ENCODE data around the gene ITPR2.
"Not testable (repeated sequence)": the region's sequence is repeated elsewhere in the genome, so short reads cannot be mapped to it uniquely, and the experiment has no call there.

Gene ITPR2

DNA sequence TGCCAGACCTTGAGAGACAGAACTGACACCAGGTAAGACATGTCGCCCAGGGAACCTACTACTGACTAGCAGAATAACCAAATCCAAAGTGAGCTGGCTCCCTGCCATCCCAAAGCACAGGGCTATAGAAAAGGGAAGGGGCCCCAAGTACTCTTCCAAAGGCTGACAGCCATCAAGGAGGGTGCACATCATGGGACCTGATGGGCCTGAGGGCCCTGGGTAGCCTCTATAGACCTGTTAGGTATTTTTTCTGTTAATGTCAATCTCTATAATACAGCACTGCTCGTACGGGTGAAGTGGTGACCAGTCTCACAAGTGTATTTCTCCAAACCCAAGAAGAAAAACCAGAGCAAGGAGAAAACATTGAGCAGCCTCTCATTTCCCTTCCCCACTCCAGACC is 171.6 kb downstream of the ITPR2 start:
- Histone ChIP-seq H3K36me3 (ENCODE audit: insufficient read depth, low read length) (peaks cover 25% of the 10 kb centered on the region), H3K9ac (ENCODE audit: low read length) (no peak overlapping the region), H3K27ac (ENCODE audit: low read depth, low read length) (no peak overlapping the region), H3K4me3 (ENCODE audit: low read depth in 1 of 2, low read length in 2 of 2) (no peak overlapping the region), H3K4me1 (ENCODE audit: insufficient read depth, low read length) (peaks cover 16% of the 10 kb centered on the region), H3K27me3 (ENCODE audit: control insufficient read depth in 1 of 2, insufficient read depth in 2 of 2, low read length in 2 of 2) (no peaks in the 10 kb centered on the region), H3K9me3 (ENCODE audit: low read length) (no peaks in the 10 kb centered on the region)

- H3K27ac ChIP-seq (ENCODE audit: low read depth, low read length), result no peak overlapping the region
- no peak overlapping the region for H3K9ac ChIP-seq (ENCODE audit: low read length)
- H3K36me3 ChIP-seq (ENCODE audit: insufficient read depth, low read length), result peaks cover 28% of the 10 kb centered on the region
- no peaks in the 10 kb centered on the region for H3K27me3 ChIP-seq (ENCODE audit: control insufficient read depth in 1 of 2, insufficient read depth in 2 of 2, low read length in 2 of 2)
- peaks cover 16% of the 10 kb centered on the region for H3K4me1 ChIP-seq (ENCODE audit: insufficient read depth, low read length)
- no peaks in the 10 kb centered on the region for H3K9me3 ChIP-seq (ENCODE audit: low read length)
- no peak overlapping the region for H3K4me3 ChIP-seq (ENCODE audit: low read depth in 1 of 2, low read length in 2 of 2)
Observed at GRCh38 chr12:26659930-26660329, 173.1 kb downstream of the ITPR2 start.

- Histone ChIP-seq H3K4me1 (ENCODE audit: insufficient read depth, low read length) (peaks cover 16% of the 10 kb centered on the region), H3K27me3 (ENCODE audit: control insufficient read depth in 1 of 2, insufficient read depth in 2 of 2, low read length in 2 of 2) (no peaks in the 10 kb centered on the region), H3K9ac (ENCODE audit: low read length) (no peak overlapping the region), H3K27ac (ENCODE audit: low read depth, low read length) (no peak overlapping the region), H3K9me3 (ENCODE audit: low read length) (no peaks in the 10 kb centered on the region), H3K4me3 (ENCODE audit: low read depth in 1 of 2, low read length in 2 of 2) (no peak overlapping the region), H3K36me3 (ENCODE audit: insufficient read depth, low read length) (peaks cover 33% of the 10 kb centered on the region)
Observed at GRCh38 chr12:26658991-26659390, 174.0 kb downstream of the ITPR2 start.

- H3K9ac ChIP-seq (ENCODE audit: low read length), result no peak overlapping the region
- H3K4me1 ChIP-seq (ENCODE audit: insufficient read depth, low read length), result peaks cover 9% of the 10 kb centered on the region
- H3K9me3 ChIP-seq (ENCODE audit: low read length), result no peaks in the 10 kb centered on the region
- H3K27ac ChIP-seq (ENCODE audit: low read depth, low read length), result no peak overlapping the region
- peaks cover 26% of the 10 kb centered on the region for H3K36me3 ChIP-seq (ENCODE audit: insufficient read depth, low read length)
- no peaks in the 10 kb centered on the region for H3K27me3 ChIP-seq (ENCODE audit: control insufficient read depth in 1 of 2, insufficient read depth in 2 of 2, low read length in 2 of 2)
- no peak overlapping the region for H3K4me3 ChIP-seq (ENCODE audit: low read depth in 1 of 2, low read length in 2 of 2)
Observed at GRCh38 chr12:26654623-26655022, 178.4 kb downstream of the ITPR2 start.

DNA sequence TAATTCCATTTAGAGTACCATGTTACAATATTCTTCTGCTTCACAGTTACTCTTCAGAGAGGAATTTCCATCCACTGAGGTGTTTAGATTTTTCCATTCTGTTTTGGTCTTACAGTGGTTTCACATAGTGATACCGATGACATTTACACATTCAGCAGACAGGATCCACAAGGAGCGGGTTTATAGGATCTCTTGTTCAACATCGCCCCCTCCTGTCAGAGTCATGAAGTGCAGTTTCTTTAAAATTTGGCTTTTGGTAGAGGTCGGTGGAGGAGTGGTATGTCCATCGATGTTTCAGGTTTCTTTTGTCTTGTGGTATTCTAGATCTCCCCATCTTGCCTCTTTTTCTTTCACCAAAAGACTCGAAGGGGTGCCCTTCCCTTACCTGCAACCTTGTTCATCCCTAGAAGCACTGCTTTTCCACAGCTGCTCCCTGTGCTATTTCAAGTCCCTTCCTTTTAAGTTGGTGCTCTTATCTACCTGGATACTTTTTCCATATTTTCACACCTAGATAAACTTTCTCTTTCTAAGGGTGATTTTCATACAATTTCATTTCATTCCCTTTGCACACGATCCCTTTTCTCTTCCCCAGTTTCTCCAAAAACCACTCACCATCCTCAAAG is 181.3 kb downstream of the ITPR2 start:
- H3K27me3 ChIP-seq (ENCODE audit: control insufficient read depth in 1 of 2, insufficient read depth in 2 of 2, low read length in 2 of 2), result no peaks in the 10 kb centered on the region
- H3K9me3 ChIP-seq (ENCODE audit: low read length), result no peaks in the 10 kb centered on the region
- H3K36me3 ChIP-seq (ENCODE audit: insufficient read depth, low read length), result peaks cover 15% of the 10 kb centered on the region
- no peak overlapping the region for H3K4me3 ChIP-seq (ENCODE audit: low read depth in 1 of 2, low read length in 2 of 2)
- no peak overlapping the region for H3K9ac ChIP-seq (ENCODE audit: low read length)
- peaks cover 9% of the 10 kb centered on the region for H3K4me1 ChIP-seq (ENCODE audit: insufficient read depth, low read length)
- H3K27ac ChIP-seq (ENCODE audit: low read depth, low read length), result no peak overlapping the region

- H3K36me3 ChIP-seq (ENCODE audit: insufficient read depth, low read length), result peaks cover 10% of the 10 kb centered on the region
- no peak overlapping the region for H3K4me3 ChIP-seq (ENCODE audit: low read depth in 1 of 2, low read length in 2 of 2)
- no peak overlapping the region for H3K27ac ChIP-seq (ENCODE audit: low read depth, low read length)
- no peaks in the 10 kb centered on the region for H3K27me3 ChIP-seq (ENCODE audit: control insufficient read depth in 1 of 2, insufficient read depth in 2 of 2, low read length in 2 of 2)
- H3K4me1 ChIP-seq (ENCODE audit: insufficient read depth, low read length), result peaks cover 15% of the 10 kb centered on the region
- H3K9me3 ChIP-seq (ENCODE audit: low read length), result no peaks in the 10 kb centered on the region
- no peak overlapping the region for H3K9ac ChIP-seq (ENCODE audit: low read length)
Observed at GRCh38 chr12:26651036-26651435, 182.0 kb downstream of the ITPR2 start.

DNA sequence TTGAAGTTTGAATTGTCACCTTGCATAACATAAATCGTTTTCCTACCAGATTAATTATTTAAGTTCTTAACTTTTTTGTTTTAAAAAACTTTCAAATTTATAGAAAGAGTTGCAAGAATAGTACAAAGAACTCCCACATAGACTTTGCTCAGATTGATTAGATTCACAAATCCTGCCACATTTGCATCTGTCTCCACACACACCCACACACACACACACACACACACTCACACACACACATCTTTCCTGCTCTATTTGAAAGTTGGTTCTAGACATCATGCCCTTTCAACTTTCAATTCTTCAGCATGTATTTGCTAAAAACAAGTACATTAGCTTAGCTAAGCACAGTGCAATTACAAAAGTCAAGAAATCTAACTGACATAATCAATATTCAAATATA is 184.0 kb downstream of the ITPR2 start:
- Histone ChIP-seq H3K4me3 (ENCODE audit: low read depth in 1 of 2, low read length in 2 of 2) (no peak overlapping the region), H3K9me3 (ENCODE audit: low read length) (no peaks in the 10 kb centered on the region), H3K4me1 (ENCODE audit: insufficient read depth, low read length) (peaks cover 28% of the 10 kb centered on the region), H3K27me3 (ENCODE audit: control insufficient read depth in 1 of 2, insufficient read depth in 2 of 2, low read length in 2 of 2) (no peaks in the 10 kb centered on the region), H3K36me3 (ENCODE audit: insufficient read depth, low read length) (no peaks in the 10 kb centered on the region), H3K27ac (ENCODE audit: low read depth, low read length) (no peak overlapping the region), H3K9ac (ENCODE audit: low read length) (no peak overlapping the region)

DNA sequence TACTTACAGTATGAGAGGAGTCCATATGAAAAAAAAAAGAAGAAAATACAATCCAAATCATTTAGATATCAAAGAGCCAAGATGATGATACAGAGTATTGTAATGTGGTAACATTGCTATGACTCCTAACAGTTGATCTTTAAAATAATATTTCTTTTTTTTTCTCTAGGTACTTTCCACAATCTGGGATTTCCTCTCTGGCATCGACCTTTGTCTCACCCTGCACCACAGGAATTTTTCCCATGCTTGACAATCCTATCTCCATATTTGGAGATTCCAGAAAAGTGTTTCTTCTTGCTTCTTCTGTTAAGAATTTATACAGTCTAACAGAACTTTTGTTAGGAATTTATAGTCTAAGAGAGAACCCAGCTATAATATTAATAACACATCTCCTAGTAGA is 184.4 kb downstream of the ITPR2 start:
- no peaks in the 10 kb centered on the region for H3K36me3 ChIP-seq (ENCODE audit: insufficient read depth, low read length)
- no peaks in the 10 kb centered on the region for H3K27me3 ChIP-seq (ENCODE audit: control insufficient read depth in 1 of 2, insufficient read depth in 2 of 2, low read length in 2 of 2)
- H3K4me1 ChIP-seq (ENCODE audit: insufficient read depth, low read length), result peaks cover 32% of the 10 kb centered on the region
- H3K4me3 ChIP-seq (ENCODE audit: low read depth in 1 of 2, low read length in 2 of 2), result no peak overlapping the region
- H3K27ac ChIP-seq (ENCODE audit: low read depth, low read length), result no peak overlapping the region
- H3K9ac ChIP-seq (ENCODE audit: low read length), result no peak overlapping the region
- H3K9me3 ChIP-seq (ENCODE audit: low read length), result no peaks in the 10 kb centered on the region

- Histone ChIP-seq H3K27me3 (ENCODE audit: control insufficient read depth in 1 of 2, insufficient read depth in 2 of 2, low read length in 2 of 2) (no peaks in the 10 kb centered on the region), H3K27ac (ENCODE audit: low read depth, low read length) (no peak overlapping the region), H3K4me1 (ENCODE audit: insufficient read depth, low read length) (peaks cover 37% of the 10 kb centered on the region), H3K4me3 (ENCODE audit: low read depth in 1 of 2, low read length in 2 of 2) (no peak overlapping the region), H3K9ac (ENCODE audit: low read length) (no peak overlapping the region), H3K36me3 (ENCODE audit: insufficient read depth, low read length) (no peaks in the 10 kb centered on the region), H3K9me3 (ENCODE audit: low read length) (no peaks in the 10 kb centered on the region)
Observed at GRCh38 chr12:26648066-26648465, 184.9 kb downstream of the ITPR2 start.

GRCh38 chr12:26647088-26647487 is 185.9 kb downstream of the ITPR2 start:
- Histone ChIP-seq H3K9ac (ENCODE audit: low read length) (no peak overlapping the region), H3K4me3 (ENCODE audit: low read depth in 1 of 2, low read length in 2 of 2) (no peak overlapping the region), H3K9me3 (ENCODE audit: low read length) (no peaks in the 10 kb centered on the region), H3K27ac (ENCODE audit: low read depth, low read length) (no peak overlapping the region), H3K4me1 (ENCODE audit: insufficient read depth, low read length) (peaks cover 47% of the 10 kb centered on the region), H3K27me3 (ENCODE audit: control insufficient read depth in 1 of 2, insufficient read depth in 2 of 2, low read length in 2 of 2) (no peaks in the 10 kb centered on the region), H3K36me3 (ENCODE audit: insufficient read depth, low read length) (no peaks in the 10 kb centered on the region)

- no peaks in the 10 kb centered on the region for H3K27me3 ChIP-seq (ENCODE audit: control insufficient read depth in 1 of 2, insufficient read depth in 2 of 2, low read length in 2 of 2)
Observed at GRCh38 chr12:26646571-26646970, 186.4 kb downstream of the ITPR2 start.

DNA sequence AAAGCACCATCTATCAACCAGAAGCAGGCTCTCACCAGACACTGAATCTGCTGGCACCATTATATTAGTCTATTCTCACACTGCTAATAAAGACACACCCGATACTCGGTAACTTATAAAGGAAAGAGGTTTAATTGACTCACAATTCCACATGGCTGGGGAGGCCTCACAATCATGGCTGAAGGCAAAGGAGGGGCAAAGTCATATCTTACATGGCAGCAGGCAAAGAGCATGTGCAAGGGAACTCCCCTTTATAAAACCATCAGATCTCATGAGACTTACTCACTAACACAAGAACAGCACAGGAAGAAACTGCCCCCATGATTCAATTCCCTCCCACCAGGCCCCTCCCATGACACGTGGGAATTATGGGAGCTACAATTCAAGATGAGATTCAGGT is 188.6 kb downstream of the ITPR2 start:
- H3K27ac ChIP-seq (ENCODE audit: low read depth, low read length), result peak overlapping the region; percentile 65
- not testable (repeated sequence) for H3K4me3 ChIP-seq (ENCODE audit: low read depth in 1 of 2, low read length in 2 of 2); H3K36me3 ChIP-seq (ENCODE audit: insufficient read depth, low read length); H3K9me3 ChIP-seq (ENCODE audit: low read length); H3K9ac ChIP-seq (ENCODE audit: low read length); H3K27me3 ChIP-seq (ENCODE audit: control insufficient read depth in 1 of 2, insufficient read depth in 2 of 2, low read length in 2 of 2)
- peaks cover 54% of the 10 kb centered on the region for H3K4me1 ChIP-seq (ENCODE audit: insufficient read depth, low read length)

More at GRCh38 chr12:26646571-26646970, 186.4 kb downstream of the ITPR2 start:
- Histone ChIP-seq H3K4me1 (ENCODE audit: insufficient read depth, low read length) (peaks cover 51% of the 10 kb centered on the region), H3K36me3 (ENCODE audit: insufficient read depth, low read length) (no peaks in the 10 kb centered on the region), H3K27ac (ENCODE audit: low read depth, low read length) (no peak overlapping the region), H3K9ac (ENCODE audit: low read length) (no peak overlapping the region), H3K9me3 (ENCODE audit: low read length) (no peaks in the 10 kb centered on the region), H3K4me3 (ENCODE audit: low read depth in 1 of 2, low read length in 2 of 2) (no peak overlapping the region)
